Glutamatergic neuron (in vitro differentiated cells): Measurements from ENCODE around the gene DYNC1LI2. TPM values are rescaled to one million over a fixed set of nuclear protein-coding genes. Genes with fewer than 3 reads are reported as not detected.

Experiments
- DNase-seq: peaks from one replicate; pipeline ENCODE4 v3.0.0; 2022
- H3K27ac Mint-ChIP-seq: one replicate; pipeline ENCODE4 v1.8.0; 2020; ENCODE audit warnings: mild to moderate bottlenecking, mixed read lengths, inconsistent platforms; ENCODE audit not compliant: unreplicated experiment
- H3K27me3 Mint-ChIP-seq: one replicate; pipeline ENCODE4 v1.8.0; 2020; ENCODE audit warnings: mild to moderate bottlenecking, moderate library complexity, mixed read lengths, inconsistent platforms; ENCODE audit not compliant: unreplicated experiment
- H3K36me3 Mint-ChIP-seq: one replicate; pipeline ENCODE4 v1.8.0; 2020; ENCODE audit warnings: mild to moderate bottlenecking, mixed read lengths, inconsistent platforms; ENCODE audit not compliant: unreplicated experiment
- H3K4me1 Mint-ChIP-seq: one replicate; pipeline ENCODE4 v1.8.0; 2020; ENCODE audit warnings: mild to moderate bottlenecking, low read depth, mixed read lengths, inconsistent platforms; ENCODE audit not compliant: unreplicated experiment
- H3K4me3 Mint-ChIP-seq: one replicate; pipeline ENCODE4 v1.8.0; 2020; ENCODE audit warnings: mild to moderate bottlenecking, mixed read lengths, inconsistent platforms; ENCODE audit not compliant: unreplicated experiment
- H3K9me3 Mint-ChIP-seq: one replicate; pipeline ENCODE4 v1.8.0; 2020; ENCODE audit warnings: mild to moderate bottlenecking, moderate library complexity, mixed read lengths, inconsistent platforms; ENCODE audit not compliant: unreplicated experiment
- total RNA-seq: library from RNA; stranded (reverse); fragmentation: NEBNext Ultra II Directional; extraction: Animal tissue kit (Norgen Biotek cat#: 25700); gene quantifications from one replicate; pipeline ENCODE4 v1.2.1, GENCODE V29; 2021; ENCODE audit not compliant: unreplicated experiment
- TF ChIP-seq, protein P1 (sequence below): fragments of 200-600 bp; sonication (generic); IDR thresholded peaks from one replicate; pipeline ENCODE4 v1.5.0; 2021; ENCODE audit not compliant: partially characterized antibody, unreplicated experiment

Gene DYNC1LI2
- total RNA-seq, 1 donor from 2014 or later: 269 TPM

DNA sequence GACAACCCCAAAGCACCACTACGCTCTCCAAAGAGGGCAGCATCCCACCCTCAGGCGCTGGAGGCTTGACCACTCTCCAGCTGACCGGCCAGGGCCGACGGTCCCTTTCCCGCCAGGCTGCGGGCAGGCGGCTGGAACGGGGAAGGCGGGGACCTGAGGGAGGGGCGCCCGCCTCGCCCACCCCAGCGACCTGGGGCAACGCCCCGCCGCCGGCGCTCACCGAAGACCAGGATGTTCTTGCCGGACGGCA lies 431 bp downstream of the DYNC1LI2 start:
- peaks cover 9% of the 10 kb centered on the region for H3K9me3 Mint-ChIP-seq
- TF ChIP-seq, protein P1, sequence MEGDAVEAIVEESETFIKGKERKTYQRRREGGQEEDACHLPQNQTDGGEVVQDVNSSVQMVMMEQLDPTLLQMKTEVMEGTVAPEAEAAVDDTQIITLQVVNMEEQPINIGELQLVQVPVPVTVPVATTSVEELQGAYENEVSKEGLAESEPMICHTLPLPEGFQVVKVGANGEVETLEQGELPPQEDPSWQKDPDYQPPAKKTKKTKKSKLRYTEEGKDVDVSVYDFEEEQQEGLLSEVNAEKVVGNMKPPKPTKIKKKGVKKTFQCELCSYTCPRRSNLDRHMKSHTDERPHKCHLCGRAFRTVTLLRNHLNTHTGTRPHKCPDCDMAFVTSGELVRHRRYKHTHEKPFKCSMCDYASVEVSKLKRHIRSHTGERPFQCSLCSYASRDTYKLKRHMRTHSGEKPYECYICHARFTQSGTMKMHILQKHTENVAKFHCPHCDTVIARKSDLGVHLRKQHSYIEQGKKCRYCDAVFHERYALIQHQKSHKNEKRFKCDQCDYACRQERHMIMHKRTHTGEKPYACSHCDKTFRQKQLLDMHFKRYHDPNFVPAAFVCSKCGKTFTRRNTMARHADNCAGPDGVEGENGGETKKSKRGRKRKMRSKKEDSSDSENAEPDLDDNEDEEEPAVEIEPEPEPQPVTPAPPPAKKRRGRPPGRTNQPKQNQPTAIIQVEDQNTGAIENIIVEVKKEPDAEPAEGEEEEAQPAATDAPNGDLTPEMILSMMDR: no peak
- peak overlapping the region; percentile 91 for H3K4me3 Mint-ChIP-seq
- H3K27me3 Mint-ChIP-seq: peaks cover 4% of the 10 kb centered on the region
- peak; percentile 69 for DNase-seq
- H3K36me3 Mint-ChIP-seq: no peaks in the 10 kb centered on the region
- H3K27ac Mint-ChIP-seq: peak overlapping the region; percentile 91
- peaks cover 13% of the 10 kb centered on the region for H3K4me1 Mint-ChIP-seq

DNA sequence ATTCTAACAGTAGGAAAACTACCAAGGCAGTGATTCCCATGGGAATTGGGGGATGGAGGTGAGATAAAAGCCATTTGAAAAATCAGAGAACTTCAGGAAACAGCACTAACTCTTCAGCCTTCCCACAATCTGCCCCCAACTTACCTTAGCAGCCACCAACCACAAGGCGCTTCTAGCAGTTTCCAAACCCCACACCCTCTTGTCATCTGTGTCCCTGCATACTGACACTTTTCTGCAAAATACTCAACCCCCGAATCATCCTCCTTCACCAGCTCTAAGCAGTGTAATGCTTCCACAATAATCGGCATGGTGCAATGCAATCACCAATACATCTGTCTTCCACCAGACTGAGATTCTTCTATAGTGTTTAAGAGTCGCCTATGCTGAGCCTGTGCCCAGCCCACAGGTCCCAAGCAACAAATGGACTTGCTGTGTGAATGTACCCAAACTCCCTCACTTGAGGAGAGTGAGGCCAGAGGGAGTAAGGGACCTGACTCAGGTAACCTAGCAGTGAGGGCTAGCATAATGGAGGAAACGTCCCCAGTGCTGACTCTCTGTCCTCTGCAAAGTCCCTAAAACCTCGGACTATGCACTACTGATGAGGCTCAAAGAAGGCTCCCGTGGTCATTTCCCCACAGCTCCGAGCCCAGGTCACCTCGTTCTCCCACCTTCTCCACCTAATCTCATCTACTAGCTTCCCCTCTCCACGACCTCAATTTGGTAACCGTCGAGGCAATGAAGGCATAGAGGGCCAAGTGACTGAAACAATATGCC lies 943 bp downstream of the DYNC1LI2 start:
- H3K4me3 Mint-ChIP-seq: peak overlapping the region; percentile 91
- H3K9me3 Mint-ChIP-seq: peaks cover 9% of the 10 kb centered on the region
- TF ChIP-seq, protein P1: no peak
- H3K27ac Mint-ChIP-seq: peak overlapping the region; percentile 91
- no peak for DNase-seq
- peaks cover 4% of the 10 kb centered on the region for H3K27me3 Mint-ChIP-seq
- H3K4me1 Mint-ChIP-seq: peaks cover 13% of the 10 kb centered on the region
- no peaks in the 10 kb centered on the region for H3K36me3 Mint-ChIP-seq

GRCh38 chr16:66746682-66747081 lies 4.7 kb downstream of the DYNC1LI2 start:
- TF ChIP-seq, protein P1: no peak
- peaks cover 2% of the 10 kb centered on the region for H3K27me3 Mint-ChIP-seq
- no peaks in the 10 kb centered on the region for H3K36me3 Mint-ChIP-seq
- no peak for DNase-seq
- no peak overlapping the region for H3K27ac Mint-ChIP-seq
- H3K4me1 Mint-ChIP-seq: peaks cover 18% of the 10 kb centered on the region
- no peak overlapping the region for H3K4me3 Mint-ChIP-seq
- peaks cover 9% of the 10 kb centered on the region for H3K9me3 Mint-ChIP-seq

DNA sequence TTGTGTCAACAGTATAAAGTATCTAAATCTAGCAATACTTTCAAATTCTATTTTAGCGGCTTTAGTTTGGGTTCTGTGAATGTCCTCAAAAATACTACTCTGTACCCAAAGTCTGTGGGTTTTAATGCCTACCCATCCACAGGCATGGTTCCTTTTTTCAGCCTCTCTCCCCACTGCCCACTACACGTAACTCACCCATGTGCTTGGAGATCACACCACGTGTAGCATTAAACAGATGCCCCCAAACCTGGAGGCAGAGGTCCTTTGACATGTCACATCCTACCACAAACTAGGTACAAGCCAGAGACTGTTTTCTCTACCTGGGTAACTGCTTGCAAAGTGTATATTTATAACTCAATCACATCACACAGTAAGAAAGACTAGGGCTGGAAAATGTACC lies 5.4 kb downstream of the DYNC1LI2 start:
- DNase-seq: no peak
- Mint-ChIP-seq H3K9me3 (peaks cover 9% of the 10 kb centered on the region), H3K4me1 (peaks cover 22% of the 10 kb centered on the region), H3K27me3 (peaks cover 2% of the 10 kb centered on the region), H3K27ac (no peak overlapping the region), H3K4me3 (no peak overlapping the region), H3K36me3 (no peaks in the 10 kb centered on the region)
- TF ChIP-seq, protein P1: no peak

- Mint-ChIP-seq H3K27ac (peak overlapping the region; percentile 98), H3K27me3 (no peaks in the 10 kb centered on the region), H3K36me3 (no peaks in the 10 kb centered on the region), H3K4me1 (peaks cover 25% of the 10 kb centered on the region), H3K4me3 (peak overlapping the region; percentile 60), H3K9me3 (no peaks in the 10 kb centered on the region)
- TF ChIP-seq, protein P1: no peak
- DNase-seq: no peak
Measured at GRCh38 chr16:66741950-66742808, 9.2 kb downstream of the DYNC1LI2 start.
